NB4 (cell line): Measurements from ENCODE around the gene CAMTA1.

Experiments used
- MAX ChIP-seq: IDR thresholded peaks from 2 replicates; pipeline ENCODE4 v1.6.1; 2011; ENCODE audit warnings: low read depth, low read length
- POLR2A ChIP-seq: IDR thresholded peaks from 2 replicates; pipeline ENCODE4 v1.6.1; 2011; ENCODE audit warnings: mild to moderate bottlenecking; ENCODE audit not compliant: insufficient read length; ENCODE audit errors: extremely low read depth
- TF ChIP-seq, protein P1 (sequence below): IDR thresholded peaks from one replicate; pipeline ENCODE4 v1.5.1; 2012; ENCODE audit warnings: low read depth, low read length

DNA sequence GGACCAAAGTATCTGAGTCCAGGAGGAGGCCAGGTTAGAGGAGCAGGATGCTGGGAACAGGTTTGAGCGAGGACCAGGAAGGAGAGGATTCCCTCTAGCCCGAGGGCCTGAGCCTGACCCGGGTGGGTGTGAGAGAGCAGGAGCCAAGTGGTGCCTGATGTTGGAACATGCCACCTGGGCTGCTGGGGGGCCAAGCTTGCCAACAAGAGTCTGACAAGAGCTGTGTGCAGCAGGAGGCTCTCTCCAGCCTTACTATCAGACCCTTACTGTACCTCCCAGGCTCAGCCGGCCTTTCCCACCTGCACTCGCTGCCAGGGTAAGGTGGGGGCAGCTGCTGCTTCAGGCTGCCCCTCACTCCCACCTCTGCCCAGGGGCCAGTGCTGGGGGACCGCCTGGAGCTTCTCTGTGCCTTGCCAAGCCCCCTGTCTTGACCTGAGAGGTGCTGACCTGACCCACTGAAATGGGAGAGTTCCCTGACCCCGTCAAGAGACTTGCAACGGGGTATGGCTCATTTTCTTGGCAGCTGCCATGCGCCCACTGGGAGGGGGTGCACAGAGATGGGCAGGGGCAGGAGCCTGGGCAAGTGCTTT is 826.3 kb downstream of the CAMTA1 start:
- TF ChIP-seq POLR2A (no peak), MAX (no peak)
- TF ChIP-seq, protein P1, sequence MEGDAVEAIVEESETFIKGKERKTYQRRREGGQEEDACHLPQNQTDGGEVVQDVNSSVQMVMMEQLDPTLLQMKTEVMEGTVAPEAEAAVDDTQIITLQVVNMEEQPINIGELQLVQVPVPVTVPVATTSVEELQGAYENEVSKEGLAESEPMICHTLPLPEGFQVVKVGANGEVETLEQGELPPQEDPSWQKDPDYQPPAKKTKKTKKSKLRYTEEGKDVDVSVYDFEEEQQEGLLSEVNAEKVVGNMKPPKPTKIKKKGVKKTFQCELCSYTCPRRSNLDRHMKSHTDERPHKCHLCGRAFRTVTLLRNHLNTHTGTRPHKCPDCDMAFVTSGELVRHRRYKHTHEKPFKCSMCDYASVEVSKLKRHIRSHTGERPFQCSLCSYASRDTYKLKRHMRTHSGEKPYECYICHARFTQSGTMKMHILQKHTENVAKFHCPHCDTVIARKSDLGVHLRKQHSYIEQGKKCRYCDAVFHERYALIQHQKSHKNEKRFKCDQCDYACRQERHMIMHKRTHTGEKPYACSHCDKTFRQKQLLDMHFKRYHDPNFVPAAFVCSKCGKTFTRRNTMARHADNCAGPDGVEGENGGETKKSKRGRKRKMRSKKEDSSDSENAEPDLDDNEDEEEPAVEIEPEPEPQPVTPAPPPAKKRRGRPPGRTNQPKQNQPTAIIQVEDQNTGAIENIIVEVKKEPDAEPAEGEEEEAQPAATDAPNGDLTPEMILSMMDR, result no peak
